ENCODE data around the gene SLC25A21.

SLC25A21 gene

GRCh38 chr14:36665887-36666415 is 506.5 kb downstream of the SLC25A21 start:
- H3K4me3 ChIP-seq (ENCODE audit: low read length) = peak overlapping the region; percentile 81
- no peak for TF ChIP-seq CTCF (IDR thresholded peaks at IDR 0.05; ENCODE audit: insufficient read depth, low read depth, low read length, missing control alignments)
- no peak for DNase-seq (ENCODE audit: low read depth)

DNA sequence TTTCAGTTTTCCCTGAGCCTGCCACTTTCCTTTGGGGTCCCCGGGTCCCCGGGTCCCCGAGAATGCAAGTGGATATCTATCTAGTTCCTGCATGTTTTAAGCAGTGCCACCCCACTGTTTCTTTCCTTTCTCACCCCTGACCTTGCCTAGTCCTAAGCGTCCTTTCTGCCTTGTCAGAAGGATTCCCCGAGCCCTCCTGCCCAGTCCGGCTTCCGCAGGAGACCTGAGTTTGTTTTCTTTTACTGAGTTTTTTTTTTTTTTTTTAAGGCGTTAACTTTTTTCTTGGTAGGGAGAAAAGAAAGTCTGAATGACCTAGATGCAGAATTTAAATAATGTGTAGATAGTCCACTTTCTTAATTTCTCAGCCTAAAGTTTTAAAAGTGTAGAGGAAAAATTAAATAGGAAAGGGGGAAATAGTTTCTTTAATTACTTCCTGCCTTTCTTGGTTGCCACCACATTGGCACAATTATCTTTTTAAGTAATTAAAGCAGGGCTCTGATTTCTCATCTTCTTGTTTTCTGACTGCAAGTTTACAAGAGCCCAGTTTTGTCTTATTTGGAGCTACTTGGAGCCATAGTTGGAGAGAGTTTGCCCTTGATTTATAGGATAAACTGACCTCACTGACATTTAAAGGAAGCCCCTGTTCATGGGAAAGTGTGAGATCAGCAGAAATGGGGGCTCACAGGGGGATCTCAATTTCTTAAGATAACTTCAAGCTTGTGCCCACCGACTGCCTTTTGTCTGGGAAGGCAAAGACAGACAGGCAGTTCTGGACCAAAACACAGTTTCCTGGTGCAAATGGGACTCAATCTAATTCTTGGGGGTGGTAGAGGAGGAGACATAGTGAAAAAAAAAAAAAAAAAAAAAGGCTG is 507.8 kb downstream of the SLC25A21 start:
- no peak for DNase-seq (ENCODE audit: low read depth)
- no peak for TF ChIP-seq CTCF (IDR thresholded peaks at IDR 0.05; ENCODE audit: insufficient read depth, low read depth, low read length, missing control alignments)
- peak overlapping the region; percentile 81 for H3K4me3 ChIP-seq (ENCODE audit: low read length)

- TF ChIP-seq CTCF (IDR thresholded peaks at IDR 0.05; ENCODE audit: insufficient read depth, low read depth, low read length, missing control alignments) = no peak
- H3K4me3 ChIP-seq (ENCODE audit: low read length) = peak overlapping the region; percentile 81
- DNase-seq (ENCODE audit: low read depth) = peak; percentile 51
Measured at GRCh38 chr14:36663404-36664321, 508.7 kb downstream of the SLC25A21 start.

DNA sequence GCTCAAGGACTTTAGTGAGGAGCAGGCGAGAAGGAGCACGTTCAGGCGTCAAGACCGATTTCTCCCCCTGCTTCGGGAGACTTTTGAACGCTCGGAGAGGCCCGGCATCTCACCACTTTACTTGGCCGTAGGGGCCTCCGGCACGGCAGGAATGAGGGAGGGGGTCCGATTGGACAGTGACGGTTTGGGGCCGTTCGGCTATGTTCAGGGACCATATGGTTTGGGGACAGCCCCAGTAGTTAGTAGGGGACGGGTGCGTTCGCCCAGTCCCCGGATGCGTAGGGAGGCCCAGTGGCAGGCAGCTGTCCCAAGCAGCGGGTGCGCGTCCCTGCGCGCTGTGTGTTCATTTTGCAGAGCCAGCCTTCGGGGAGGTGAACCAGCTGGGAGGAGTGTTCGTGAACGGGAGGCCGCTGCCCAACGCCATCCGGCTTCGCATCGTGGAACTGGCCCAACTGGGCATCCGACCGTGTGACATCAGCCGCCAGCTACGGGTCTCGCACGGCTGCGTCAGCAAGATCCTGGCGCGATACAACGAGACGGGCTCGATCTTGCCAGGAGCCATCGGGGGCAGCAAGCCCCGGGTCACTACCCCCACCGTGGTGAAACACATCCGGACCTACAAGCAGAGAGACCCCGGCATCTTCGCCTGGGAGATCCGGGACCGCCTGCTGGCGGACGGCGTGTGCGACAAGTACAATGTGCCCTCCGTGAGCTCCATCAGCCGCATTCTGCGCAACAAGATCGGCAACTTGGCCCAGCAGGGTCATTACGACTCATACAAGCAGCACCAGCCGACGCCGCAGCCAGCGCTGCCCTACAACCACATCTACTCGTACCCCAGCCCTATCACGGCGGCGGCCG is 509.6 kb downstream of the SLC25A21 start:
- TF ChIP-seq CTCF (IDR thresholded peaks at IDR 0.05; ENCODE audit: insufficient read depth, low read depth, low read length, missing control alignments) = peak; percentile 14
- H3K4me3 ChIP-seq (ENCODE audit: low read length) = peak overlapping the region; percentile 81

GRCh38 chr14:36662258-36662542 is 510.2 kb downstream of the SLC25A21 start:
- no peak for TF ChIP-seq CTCF (IDR thresholded peaks at IDR 0.05; ENCODE audit: insufficient read depth, low read depth, low read length, missing control alignments)
- no peak for DNase-seq (ENCODE audit: low read depth)
- H3K4me3 ChIP-seq (ENCODE audit: low read length) = peak overlapping the region; percentile 81

More for the DNA sequence above, 509.6 kb downstream of the SLC25A21 start:
- peak; percentile 65 for DNase-seq (ENCODE audit: low read depth)

All from epithelial cell of esophagus (primary cell).